Stimulated activated CD4-positive, alpha-beta T cell treated with anti-CD3 and anti-CD28 coated beads, Interleukin-15, amount 100 ng/mL, for 24 hours (primary cell): ENCODE results near the gene TMIGD1.

Experiments used
- DNase-seq: peaks from one replicate; pipeline ENCODE4 v3.0.0-alpha.2; 2020

The TMIGD1 gene

GRCh38 chr17:30279156-30279555 lies 54.7 kb downstream of the TMIGD1 start:
- no peak for DNase-seq

GRCh38 chr17:30278032-30278431 lies 55.8 kb downstream of the TMIGD1 start:
- no peak for DNase-seq

GRCh38 chr17:30275911-30276310 lies 57.9 kb downstream of the TMIGD1 start:
- DNase-seq = no peak

DNA sequence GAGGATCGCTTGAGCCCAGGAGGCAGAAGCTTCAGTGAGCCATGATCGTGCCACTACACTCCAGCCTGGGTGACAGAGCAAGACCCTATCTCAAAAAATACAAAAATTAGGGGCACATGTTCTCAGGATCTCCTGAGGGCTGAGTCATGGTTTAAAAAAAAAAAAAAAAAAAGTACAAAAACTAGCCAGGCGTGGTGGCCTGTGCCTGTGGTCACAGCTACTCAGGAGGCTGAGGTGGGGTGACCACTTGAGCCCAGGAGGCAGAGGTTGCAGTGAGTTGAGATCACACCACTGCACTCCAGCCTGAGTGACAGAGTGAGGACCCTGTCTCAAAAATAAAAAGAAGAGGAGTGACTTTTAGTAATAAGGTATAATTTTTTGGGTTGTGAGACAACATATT lies 59.0 kb downstream of the TMIGD1 start:
- DNase-seq = no peak

DNA sequence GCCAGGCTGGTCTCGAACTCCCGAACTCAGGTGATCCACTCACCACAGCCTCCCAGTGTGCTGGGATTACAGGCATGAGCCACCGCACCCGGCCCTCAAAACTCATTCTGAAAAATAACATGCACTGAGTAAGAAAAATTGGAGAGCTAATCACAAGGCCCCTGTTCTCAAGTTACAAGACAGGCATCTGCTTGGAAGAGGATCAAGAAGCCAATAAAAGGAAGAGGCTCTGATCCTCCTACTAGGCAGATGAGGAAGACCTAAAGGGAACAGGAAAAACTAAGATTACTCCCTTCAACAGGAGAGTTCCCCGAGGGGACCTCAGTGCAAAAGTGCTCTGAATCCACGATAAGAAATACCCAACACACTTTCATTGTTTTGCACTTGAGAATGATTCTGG lies 60.5 kb downstream of the TMIGD1 start:
- no peak for DNase-seq

DNA sequence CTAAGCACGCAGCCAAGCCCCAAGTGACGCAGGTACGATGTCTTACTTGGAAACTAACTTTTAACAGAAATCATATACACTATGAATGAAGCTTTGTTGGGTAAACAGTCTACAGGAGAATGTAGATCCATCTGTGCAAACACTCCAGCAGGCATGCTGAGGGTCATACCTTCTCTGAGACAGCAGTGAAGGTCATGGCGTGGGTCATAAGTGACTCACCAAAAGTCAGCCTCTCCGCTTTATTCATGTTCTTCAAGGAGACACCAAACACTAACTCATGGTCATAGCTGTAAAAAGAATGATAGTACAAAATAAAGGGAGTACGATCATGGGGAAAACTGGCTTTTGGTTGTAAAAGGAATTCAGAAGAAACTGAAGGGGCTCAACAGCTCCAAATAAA lies 62.8 kb downstream of the TMIGD1 start:
- no peak for DNase-seq

DNA sequence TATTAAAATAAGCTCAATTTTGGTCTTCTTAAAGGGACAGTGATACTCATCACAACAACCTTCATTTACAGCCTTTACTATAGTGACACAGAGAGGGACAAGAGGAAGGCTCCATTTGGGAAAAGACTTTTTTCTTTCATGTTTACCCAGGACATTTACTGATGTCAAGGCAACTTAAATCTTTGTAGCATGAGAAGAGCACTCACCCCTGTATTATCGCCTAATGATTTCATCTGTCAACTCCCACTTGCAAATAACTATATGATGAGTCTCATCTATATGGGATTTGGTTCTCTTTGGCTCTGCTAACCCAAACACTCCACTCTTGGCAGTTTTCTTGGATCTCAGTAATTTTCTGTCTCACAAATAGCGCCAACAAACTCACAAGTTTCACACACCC lies 66.2 kb downstream of the TMIGD1 start:
- no peak for DNase-seq
